Upper lobe of left lung (tissue), 4 donors: Measurements from ENCODE around the gene SLC25A39.

Source experiments
- CTCF ChIP-seq, 6 experiments: fragments of 450-650 bp in 4 of 6; fragments of 200-600 bp in 2 of 6; sonication (generic) in 2 of 6; IDR thresholded peaks; one replicate each; pipeline ENCODE4 v1.5.1; 2016 to 2019; ENCODE audit warnings: antibody characterized with exemption in 6 of 6
- EP300 ChIP-seq, 4 donors: sonication (generic); formaldehyde crosslinking; IDR thresholded peaks; one replicate each; pipeline ENCODE4 v1.5.1; 2017; ENCODE audit warnings: antibody characterized with exemption in 4 of 4, control low read depth in 2 of 4
- POLR2A ChIP-seq, 4 donors: fragments of 450-650 bp; IDR thresholded peaks; one replicate each; pipeline ENCODE4 v1.5.1; 2016 to 2017; ENCODE audit warnings: antibody characterized with exemption in 4 of 4, mild to moderate bottlenecking in 2 of 4

GRCh38 chr17:44322236-44322895, 2.3 kb downstream of the SLC25A39 start:
- TF ChIP-seq EP300 (IDR thresholded peaks at IDR 0.05) (no peak), POLR2A (IDR thresholded peaks at IDR 0.05) (no peak), CTCF (IDR thresholded peaks at IDR 0.05) (no peak)
